Liver (tissue), 9 donors: Measurements from ENCODE around the gene PHF2. TPM values are rescaled to one million over a fixed set of nuclear protein-coding genes. Genes with fewer than 3 reads are reported as not detected.

Experiments used
- DNase-seq: peaks from one replicate; pipeline ENCODE4 v3.0.0-alpha.2; 2017; ENCODE audit warnings: low spot score
- H3K27ac ChIP-seq, 2 donors: one replicate each; pipeline ENCODE4 v1.7.0; 2013; ENCODE audit warnings: inconsistent platforms in 2 of 2, low read length in 2 of 2, control low read depth in 1 of 2, low read depth in 1 of 2, mild to moderate bottlenecking in 1 of 2
- H3K27me3 ChIP-seq, 4 donors: one replicate each; pipeline versions ENCODE4 v1.6.1 to v1.7.0; 2013; ENCODE audit warnings: low read length in 3 of 4, inconsistent platforms in 1 of 4, mild to moderate bottlenecking in 1 of 4, moderate library complexity in 1 of 4; ENCODE audit not compliant: control insufficient read depth in 4 of 4, insufficient read depth in 4 of 4
- H3K36me3 ChIP-seq, 4 donors: one replicate each; pipeline versions ENCODE4 v1.6.1 to v1.7.0; 2013; ENCODE audit warnings: low read length in 3 of 4, mild to moderate bottlenecking in 3 of 4, low read depth in 1 of 4, moderate library complexity in 1 of 4; ENCODE audit not compliant: control insufficient read depth in 4 of 4, insufficient read depth in 3 of 4
- H3K4me1 ChIP-seq, 4 donors: one replicate each; pipeline versions ENCODE4 v1.6.1 to v1.7.0; 2013; ENCODE audit warnings: low read length in 3 of 4, mild to moderate bottlenecking in 3 of 4, moderate library complexity in 1 of 4; ENCODE audit not compliant: control insufficient read depth in 4 of 4, insufficient read depth in 4 of 4
- H3K4me3 ChIP-seq, 3 donors: one replicate each; pipeline versions ENCODE4 v1.6.1 to v1.7.0; 2013; ENCODE audit warnings: low read length in 3 of 3, control low read depth in 1 of 3, low read depth in 1 of 3, mild to moderate bottlenecking in 1 of 3
- H3K9ac ChIP-seq, 2 donors: one replicate each; pipeline ENCODE4 v1.7.0; 2013; ENCODE audit warnings: low read length in 2 of 2, mild to moderate bottlenecking in 2 of 2, moderate library complexity in 2 of 2, control low read depth in 1 of 2, low read depth in 1 of 2
- H3K9me3 ChIP-seq, 4 donors: one replicate each; pipeline versions ENCODE4 v1.6.1 to v1.7.0; 2013; ENCODE audit warnings: low read length in 3 of 4; ENCODE audit not compliant: control insufficient read depth in 4 of 4
- ATF3 ChIP-seq: IDR thresholded peaks from 2 replicates; pipeline ENCODE4 v1.6.1; 2016; ENCODE audit warnings: antibody characterized with exemption
- CTCF ChIP-seq: fragments of 150-350 bp; IDR thresholded peaks from 2 replicates; pipeline ENCODE4 v1.5.1; 2017; ENCODE audit warnings: improper control_type of control experiment, low read depth, low read length; ENCODE audit not compliant: missing input control
- EGR1 ChIP-seq, 2 donors: IDR thresholded peaks; 2 replicates each; pipeline ENCODE4 v1.6.1; 2016 to 2018; ENCODE audit warnings: antibody characterized with exemption in 2 of 2, low read depth in 2 of 2
- FOXA2 ChIP-seq: IDR thresholded peaks from 2 replicates; pipeline ENCODE4 v1.6.1; 2016; ENCODE audit warnings: antibody characterized with exemption
- GABPA ChIP-seq, 2 donors: IDR thresholded peaks in 1 of 2; conservative IDR thresholded peaks in 1 of 2; 2 replicates each; pipeline ENCODE4 v1.6.1; 2016; ENCODE audit warnings: antibody characterized with exemption in 2 of 2, mild to moderate bottlenecking in 1 of 2, moderate library complexity in 1 of 2
- HNF4G ChIP-seq: IDR thresholded peaks from 2 replicates; pipeline ENCODE4 v1.6.1; 2016; ENCODE audit warnings: antibody characterized with exemption
- MAX ChIP-seq: IDR thresholded peaks from 2 replicates; pipeline ENCODE4 v1.6.1; 2016; ENCODE audit warnings: antibody characterized with exemption
- NR2F2 ChIP-seq: IDR thresholded peaks from 2 replicates; pipeline ENCODE4 v1.6.1; 2016; ENCODE audit warnings: antibody characterized with exemption
- RAD21 ChIP-seq, 2 donors: IDR thresholded peaks; 2 replicates each; pipeline ENCODE4 v1.6.1; 2016; ENCODE audit warnings: antibody characterized with exemption in 2 of 2, mild to moderate bottlenecking in 2 of 2
- REST ChIP-seq: IDR thresholded peaks from 2 replicates; pipeline ENCODE4 v1.6.1; 2016; ENCODE audit warnings: antibody characterized with exemption, mild to moderate bottlenecking
- RXRA ChIP-seq, 2 donors: IDR thresholded peaks; 2 replicates each; pipeline ENCODE4 v1.6.1; 2017 to 2018; ENCODE audit warnings: antibody characterized with exemption in 2 of 2, mild to moderate bottlenecking in 1 of 2
- SP1 ChIP-seq: IDR thresholded peaks from 2 replicates; pipeline ENCODE4 v1.6.1; 2018; ENCODE audit warnings: antibody characterized with exemption, mild to moderate bottlenecking
- YY1 ChIP-seq: IDR thresholded peaks from 2 replicates; pipeline ENCODE4 v1.6.1; 2016; ENCODE audit warnings: antibody characterized with exemption, mild to moderate bottlenecking
- ZBTB33 ChIP-seq: IDR thresholded peaks from 2 replicates; pipeline ENCODE4 v1.6.1; 2016; ENCODE audit warnings: antibody characterized with exemption
- WGBS: extraction: QIAGEN DNeasy Blood & Tissue Kit; methylation state at CpG from one replicate; pipeline ENCODE4 v1.1.7; 2013; 5-methylcytosine and 5-hydroxymethylcytosine counted together
- polyA plus RNA-seq, 2 donors: library from polyadenylated mRNA; stranded (reverse) in 1 of 2; unstranded in 1 of 2; fragments of 200-250 nt in 1 of 2; fragments of >200 nt in 1 of 2; fragmentation: Nextera tagmentation in 1 of 2; extraction: Ambion mirVana in 1 of 2; gene quantifications; one replicate each; pipeline versions ENCODE4 v1.2.1 to v1.2.3, GENCODE V29; 2013 to 2015
- total RNA-seq, 2 donors: library from RNA; depleted of rRNA; stranded (reverse); fragments of >200 nt; gene quantifications; one replicate each; pipeline ENCODE4 v1.2.3, GENCODE V29; 2014
- donor health status: healthy.
- donor health status: healthy.
- donor health status: healthy.
- donor health status: healthy.
- donor health status: healthy.

PHF2 gene
- total and polyA plus RNA-seq, 4 donors = 2.3 to 8.6 (median 6.7) TPM

- Histone ChIP-seq H3K4me1 (no peaks in the 10 kb centered on the region), H3K36me3 (peaks cover under 1 to 36% (median 11%) of the 10 kb centered on the region in 4 donors), H3K27ac (no peak overlapping the region), H3K9ac (no peak overlapping the region), H3K9me3 (peaks cover 0 to 5% (median 3%) of the 10 kb centered on the region in 4 donors), H3K4me3 (no peak overlapping the region), H3K27me3 (no peaks in the 10 kb centered on the region)
- TF ChIP-seq SP1 (no peak), HNF4G (no peak)
- DNase-seq = peak; percentile 23
- WGBS = 96% methylated on average over 7 of the region's 7 CpGs
Measured at GRCh38 chr9:93630806-93631411, 54.5 kb downstream of the PHF2 start.

GRCh38 chr9:93633492-93634221, 57.3 kb downstream of the PHF2 start:
- Histone ChIP-seq H3K27ac (no peak overlapping the region), H3K9ac (no peak overlapping the region), H3K4me1 (no peaks in the 10 kb centered on the region), H3K27me3 (no peaks in the 10 kb centered on the region), H3K9me3 (peaks cover 0 to 5% (median 0%) of the 10 kb centered on the region in 4 donors), H3K36me3 (peaks cover 5 to 60% (median 29%) of the 10 kb centered on the region in 4 donors), H3K4me3 (no peak overlapping the region)
- 88% methylated on average over 19 of the region's 19 CpGs for WGBS
- peak; percentile 27 for DNase-seq
- TF ChIP-seq SP1 (no peak), ZBTB33 (no peak), GABPA (IDR thresholded peaks at IDR 0.05 in 1 of 2, conservative IDR thresholded peaks at IDR 0.05 in 1 of 2) (no peak), REST (no peak), EGR1 (IDR thresholded peaks at IDR 0.05; ENCODE audit: low read depth in 2 of 2) (no peak), NR2F2 (no peak), MAX (no peak), YY1 (no peak), ATF3 (no peak), CTCF (no peak), RAD21 (IDR thresholded peaks at IDR 0.05) (no peak), RXRA (IDR thresholded peaks at IDR 0.05) (no peak), FOXA2 (no peak)
